WTC11 (cell line): ENCODE results near the gene VDAC1.

Experiments used
- GABPB1 ChIP-seq: sonication (generic); formaldehyde crosslinking; IDR thresholded peaks from 2 replicates; pipeline ENCODE4 v1.8.1; 2023; ENCODE audit warnings: mild to moderate bottlenecking, missing genetic modification reagents
- HMGA2 ChIP-seq: fragments of 250-450 bp; sonication (Bioruptor Pico); IDR thresholded peaks from 2 replicates; pipeline ENCODE4 v1.4.0; 2021; ENCODE audit warnings: mild to moderate bottlenecking, moderate library complexity
- IRF2 ChIP-seq: sonication (generic); formaldehyde crosslinking; IDR thresholded peaks from 2 replicates; pipeline ENCODE4 v1.8.0; 2022; ENCODE audit warnings: low read depth, missing genetic modification reagents, borderline replicate concordance
- JAZF1 ChIP-seq: fragments of 250-450 bp; sonication (Bioruptor Pico); IDR thresholded peaks from 2 replicates; pipeline ENCODE4 v1.9.0; 2021; ENCODE audit warnings: moderate library complexity, mild to moderate bottlenecking, inconsistent platforms
- NFE2L1 ChIP-seq: sonication (generic); formaldehyde crosslinking; IDR thresholded peaks from 2 replicates; pipeline ENCODE4 v1.8.1; 2023; ENCODE audit warnings: missing genetic modification reagents
- NR3C1 ChIP-seq: sonication (generic); formaldehyde crosslinking; conservative IDR thresholded peaks from 2 replicates; pipeline ENCODE4 v1.8.1; 2023; ENCODE audit warnings: low read depth, mild to moderate bottlenecking, missing genetic modification reagents
- TEAD1 ChIP-seq: sonication (generic); formaldehyde crosslinking; IDR thresholded peaks from 2 replicates; pipeline ENCODE4 v1.8.0; 2022; ENCODE audit warnings: mild to moderate bottlenecking, missing genetic modification reagents
- TEAD4 ChIP-seq: sonication (generic); formaldehyde crosslinking; IDR thresholded peaks from 2 replicates; pipeline ENCODE4 v1.8.0; 2022; ENCODE audit warnings: mild to moderate bottlenecking, missing genetic modification reagents
- ZNF121 ChIP-seq: sonication (generic); formaldehyde crosslinking; IDR thresholded peaks from 2 replicates; pipeline ENCODE4 v1.8.0; 2023; ENCODE audit warnings: missing genetic modification reagents
- TF ChIP-seq, protein P1 (sequence below): fragments of 200-600 bp; IDR thresholded peaks from 2 replicates; pipeline ENCODE4 v1.8.0; 2022; ENCODE audit warnings: antibody characterized with exemption
- TF ChIP-seq, protein P2 (sequence below): sonication (generic); formaldehyde crosslinking; IDR thresholded peaks from 2 replicates; pipeline ENCODE4 v1.8.0; 2022; ENCODE audit warnings: mild to moderate bottlenecking, missing genetic modification reagents
- TF ChIP-seq, protein P3 (sequence below): sonication (generic); formaldehyde crosslinking; IDR thresholded peaks from 2 replicates; pipeline ENCODE4 v1.8.1; 2022; ENCODE audit warnings: mild to moderate bottlenecking, moderate library complexity, missing genetic modification reagents

DNA sequence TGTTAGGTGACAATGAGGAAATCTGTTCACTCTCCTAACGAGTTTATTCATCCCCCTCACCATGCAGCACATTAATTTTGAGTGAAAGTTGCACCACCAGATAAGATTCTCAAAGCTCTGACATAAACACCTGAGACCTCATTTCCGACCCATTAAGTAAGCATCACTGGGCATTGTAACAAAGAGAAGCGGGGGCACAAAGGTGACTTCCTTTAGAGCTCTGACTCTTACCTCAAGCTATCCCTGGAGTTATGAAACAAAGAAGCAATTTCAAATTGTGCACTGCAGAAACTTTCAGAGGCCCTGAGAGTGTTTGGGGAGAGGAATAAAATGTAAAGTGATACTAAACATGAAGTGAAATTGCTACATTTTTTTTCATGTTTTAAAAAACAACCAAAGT, 65.8 kb downstream of the VDAC1 start:
- TF ChIP-seq TEAD4 (CRISPR knock-in tag) = no peak
- TF ChIP-seq, protein P1, sequence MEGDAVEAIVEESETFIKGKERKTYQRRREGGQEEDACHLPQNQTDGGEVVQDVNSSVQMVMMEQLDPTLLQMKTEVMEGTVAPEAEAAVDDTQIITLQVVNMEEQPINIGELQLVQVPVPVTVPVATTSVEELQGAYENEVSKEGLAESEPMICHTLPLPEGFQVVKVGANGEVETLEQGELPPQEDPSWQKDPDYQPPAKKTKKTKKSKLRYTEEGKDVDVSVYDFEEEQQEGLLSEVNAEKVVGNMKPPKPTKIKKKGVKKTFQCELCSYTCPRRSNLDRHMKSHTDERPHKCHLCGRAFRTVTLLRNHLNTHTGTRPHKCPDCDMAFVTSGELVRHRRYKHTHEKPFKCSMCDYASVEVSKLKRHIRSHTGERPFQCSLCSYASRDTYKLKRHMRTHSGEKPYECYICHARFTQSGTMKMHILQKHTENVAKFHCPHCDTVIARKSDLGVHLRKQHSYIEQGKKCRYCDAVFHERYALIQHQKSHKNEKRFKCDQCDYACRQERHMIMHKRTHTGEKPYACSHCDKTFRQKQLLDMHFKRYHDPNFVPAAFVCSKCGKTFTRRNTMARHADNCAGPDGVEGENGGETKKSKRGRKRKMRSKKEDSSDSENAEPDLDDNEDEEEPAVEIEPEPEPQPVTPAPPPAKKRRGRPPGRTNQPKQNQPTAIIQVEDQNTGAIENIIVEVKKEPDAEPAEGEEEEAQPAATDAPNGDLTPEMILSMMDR = no peak
- TF ChIP-seq GABPB1 (CRISPR knock-in tag) = no peak
- no peak for TF ChIP-seq ZNF121 (CRISPR knock-in tag)
- TF ChIP-seq, protein P2, sequence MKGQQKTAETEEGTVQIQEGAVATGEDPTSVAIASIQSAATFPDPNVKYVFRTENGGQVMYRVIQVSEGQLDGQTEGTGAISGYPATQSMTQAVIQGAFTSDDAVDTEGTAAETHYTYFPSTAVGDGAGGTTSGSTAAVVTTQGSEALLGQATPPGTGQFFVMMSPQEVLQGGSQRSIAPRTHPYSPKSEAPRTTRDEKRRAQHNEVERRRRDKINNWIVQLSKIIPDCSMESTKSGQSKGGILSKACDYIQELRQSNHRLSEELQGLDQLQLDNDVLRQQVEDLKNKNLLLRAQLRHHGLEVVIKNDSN (CRISPR knock-in tag) = no peak
- no peak for TF ChIP-seq NFE2L1
- no peak for TF ChIP-seq IRF2 (CRISPR knock-in tag)
- no peak for TF ChIP-seq TEAD1 (CRISPR knock-in tag)
- TF ChIP-seq HMGA2 (CRISPR knock-in tag) = no peak
- TF ChIP-seq, protein P3, sequence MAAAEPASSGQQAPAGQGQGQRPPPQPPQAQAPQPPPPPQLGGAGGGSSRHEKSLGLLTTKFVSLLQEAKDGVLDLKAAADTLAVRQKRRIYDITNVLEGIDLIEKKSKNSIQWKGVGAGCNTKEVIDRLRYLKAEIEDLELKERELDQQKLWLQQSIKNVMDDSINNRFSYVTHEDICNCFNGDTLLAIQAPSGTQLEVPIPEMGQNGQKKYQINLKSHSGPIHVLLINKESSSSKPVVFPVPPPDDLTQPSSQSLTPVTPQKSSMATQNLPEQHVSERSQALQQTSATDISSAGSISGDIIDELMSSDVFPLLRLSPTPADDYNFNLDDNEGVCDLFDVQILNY (CRISPR knock-in tag) = no peak
- no peak for TF ChIP-seq JAZF1 (CRISPR knock-in tag)
- TF ChIP-seq NR3C1 (CRISPR knock-in tag) = no peak
